OCI-LY1 (cell line): ENCODE data around the gene WSCD2.

Experiments
- H2AFZ ChIP-seq: fragments of 200-600 bp; sonication (generic), shearing (Covaris generic); 2 replicates; pipeline ENCODE4 v1.6.0; 2014; ENCODE audit warnings: antibody characterized with exemption, mild to moderate bottlenecking, low read length
- H3F3A ChIP-seq: fragments of 200-600 bp; sonication (generic), shearing (Covaris generic); 2 replicates; pipeline ENCODE4 v1.6.0; 2014; ENCODE audit warnings: mild to moderate bottlenecking, antibody characterized with exemption, low read length, moderate library complexity; ENCODE audit not compliant: insufficient read depth
- H3K27ac ChIP-seq: fragments of 200-600 bp; sonication (generic); 2 replicates; pipeline ENCODE4 v1.5.1; 2014; ENCODE audit warnings: low read length, mixed run types, mild to moderate bottlenecking, low read depth; ENCODE audit not compliant: poor library complexity, severe bottlenecking
- H3K27me3 ChIP-seq: fragments of 200-600 bp; sonication (generic); 2 replicates; pipeline ENCODE4 v1.6.0; 2014; ENCODE audit warnings: antibody characterized with exemption, mild to moderate bottlenecking, low read length, moderate library complexity; ENCODE audit not compliant: insufficient read depth
- H3K36me3 ChIP-seq: fragments of 200-600 bp; sonication (generic); 2 replicates; pipeline ENCODE4 v1.6.1; 2014; ENCODE audit warnings: mild to moderate bottlenecking, antibody characterized with exemption, low read length, moderate library complexity, mixed read lengths; ENCODE audit not compliant: insufficient read depth
- H3K4me1 ChIP-seq: fragments of 200-600 bp; sonication (generic); 2 replicates; pipeline ENCODE4 v1.5.1; 2014; ENCODE audit warnings: mild to moderate bottlenecking, low read length, moderate library complexity; ENCODE audit not compliant: insufficient read depth, severe bottlenecking
- H3K4me2 ChIP-seq: fragments of 200-600 bp; sonication (generic), shearing (Covaris generic); 2 replicates; pipeline ENCODE4 v1.6.1; 2014; ENCODE audit warnings: low read length
- H3K4me3 ChIP-seq: fragments of 200-600 bp; sonication (generic); 2 replicates; pipeline ENCODE4 v1.5.1; 2014; ENCODE audit warnings: low read length, low read depth, mild to moderate bottlenecking, mixed read lengths; ENCODE audit not compliant: poor library complexity, severe bottlenecking
- H3K79me2 ChIP-seq: fragments of 200-600 bp; shearing (Covaris generic); 2 replicates; pipeline ENCODE4 v1.6.1; 2016; ENCODE audit warnings: mixed run types, low read length, mixed read lengths; ENCODE audit not compliant: insufficient read depth
- H3K9ac ChIP-seq: fragments of 200-600 bp; sonication (generic), shearing (Covaris generic); 2 replicates; pipeline ENCODE4 v1.6.1; 2014; ENCODE audit warnings: mild to moderate bottlenecking, low read length, mixed read lengths
- H3K9me2 ChIP-seq: fragments of 200-600 bp; sonication (generic), shearing (Covaris generic); 2 replicates; pipeline ENCODE4 v1.6.1; 2014; ENCODE audit warnings: low read depth, mild to moderate bottlenecking, low read length, mixed read lengths
- H3K9me3 ChIP-seq: fragments of 200-600 bp; shearing (Covaris generic); 2 replicates; pipeline ENCODE4 v1.6.1; 2014; ENCODE audit warnings: low read length, mixed read lengths
- H4K20me1 ChIP-seq: fragments of 200-600 bp; sonication (generic), shearing (Covaris generic); 2 replicates; pipeline ENCODE4 v1.6.0; 2016; ENCODE audit warnings: mild to moderate bottlenecking, low read length; ENCODE audit not compliant: insufficient read depth
- EZH2 ChIP-seq: fragments of 200-600 bp; sonication (generic), shearing (Covaris generic); IDR thresholded peaks from 2 replicates; pipeline ENCODE4 v1.8.0; 2017; ENCODE audit warnings: borderline replicate concordance, mixed run types, mild to moderate bottlenecking, antibody characterized with exemption, low read length, moderate library complexity, mixed read lengths
- TF ChIP-seq, protein P1 (sequence below): fragments of 200-600 bp; sonication (generic), shearing (Covaris generic); IDR thresholded peaks from 2 replicates; pipeline ENCODE4 v1.5.1; 2017; ENCODE audit warnings: mild to moderate bottlenecking, antibody characterized with exemption, low read length, moderate library complexity, mixed read lengths

The WSCD2 gene

DNA sequence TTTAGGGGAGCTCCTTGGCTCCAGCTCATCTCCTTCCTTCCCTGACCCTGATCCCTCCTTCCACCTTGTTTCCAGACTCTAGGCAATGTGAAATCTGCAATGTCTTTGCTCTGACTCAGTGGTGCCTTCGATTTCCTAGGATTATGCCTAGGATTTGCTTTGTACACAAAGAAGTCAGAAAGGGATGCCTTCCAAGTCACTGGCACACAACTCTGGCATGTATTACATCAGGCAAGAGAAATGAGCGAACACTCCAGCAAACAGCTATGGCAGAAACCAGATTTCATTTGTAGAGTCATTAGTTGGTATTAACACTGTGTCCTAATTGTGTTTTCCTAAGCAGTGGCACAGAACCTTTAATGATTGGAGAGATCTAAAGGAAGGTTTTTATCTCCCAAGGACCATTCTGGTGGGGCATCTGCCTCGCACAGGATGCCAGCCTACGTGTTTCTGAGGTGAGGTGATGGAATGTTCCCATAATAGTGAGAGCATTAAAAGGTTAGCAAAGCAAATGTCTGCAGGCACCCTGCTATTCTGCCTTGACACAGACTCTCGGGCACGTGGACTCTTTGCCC, 84.9 kb downstream of the WSCD2 start:
- no peaks in the 10 kb centered on the region for H3K27me3 ChIP-seq
- H3K36me3 ChIP-seq, result no peaks in the 10 kb centered on the region
- no peaks in the 10 kb centered on the region for H3K9me3 ChIP-seq
- no peak overlapping the region for H2AFZ ChIP-seq
- H3K4me1 ChIP-seq, result no peaks in the 10 kb centered on the region
- H3K9me2 ChIP-seq, result no peaks in the 10 kb centered on the region
- H3K9ac ChIP-seq, result no peak overlapping the region
- no peak for TF ChIP-seq EZH2
- TF ChIP-seq, protein P1, sequence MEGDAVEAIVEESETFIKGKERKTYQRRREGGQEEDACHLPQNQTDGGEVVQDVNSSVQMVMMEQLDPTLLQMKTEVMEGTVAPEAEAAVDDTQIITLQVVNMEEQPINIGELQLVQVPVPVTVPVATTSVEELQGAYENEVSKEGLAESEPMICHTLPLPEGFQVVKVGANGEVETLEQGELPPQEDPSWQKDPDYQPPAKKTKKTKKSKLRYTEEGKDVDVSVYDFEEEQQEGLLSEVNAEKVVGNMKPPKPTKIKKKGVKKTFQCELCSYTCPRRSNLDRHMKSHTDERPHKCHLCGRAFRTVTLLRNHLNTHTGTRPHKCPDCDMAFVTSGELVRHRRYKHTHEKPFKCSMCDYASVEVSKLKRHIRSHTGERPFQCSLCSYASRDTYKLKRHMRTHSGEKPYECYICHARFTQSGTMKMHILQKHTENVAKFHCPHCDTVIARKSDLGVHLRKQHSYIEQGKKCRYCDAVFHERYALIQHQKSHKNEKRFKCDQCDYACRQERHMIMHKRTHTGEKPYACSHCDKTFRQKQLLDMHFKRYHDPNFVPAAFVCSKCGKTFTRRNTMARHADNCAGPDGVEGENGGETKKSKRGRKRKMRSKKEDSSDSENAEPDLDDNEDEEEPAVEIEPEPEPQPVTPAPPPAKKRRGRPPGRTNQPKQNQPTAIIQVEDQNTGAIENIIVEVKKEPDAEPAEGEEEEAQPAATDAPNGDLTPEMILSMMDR, result no peak
- H4K20me1 ChIP-seq, result no peaks in the 10 kb centered on the region
- H3K79me2 ChIP-seq, result no peaks in the 10 kb centered on the region
- H3F3A ChIP-seq, result no peaks in the 10 kb centered on the region
- H3K4me3 ChIP-seq, result no peak overlapping the region
- no peak overlapping the region for H3K27ac ChIP-seq
- no peak overlapping the region for H3K4me2 ChIP-seq

DNA sequence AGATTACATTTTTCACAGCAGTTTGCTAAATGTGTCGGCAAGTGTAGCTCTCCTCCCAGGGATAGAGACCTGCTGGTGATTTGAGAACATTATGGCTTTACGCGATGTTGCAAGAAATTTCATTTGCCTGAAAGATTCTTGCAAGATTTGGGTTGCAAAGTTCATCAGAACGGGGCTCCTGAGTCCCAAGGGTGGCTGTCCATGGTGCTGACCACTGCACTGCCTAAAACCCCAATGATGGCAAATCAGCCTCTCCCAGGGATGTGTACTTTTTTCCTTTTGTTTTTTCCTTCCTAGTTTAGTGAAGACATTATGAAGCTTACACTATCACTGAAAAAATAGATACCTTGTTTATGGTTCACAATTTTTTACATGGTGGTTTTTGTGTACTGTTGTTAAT, 85.4 kb downstream of the WSCD2 start:
- TF ChIP-seq, protein P1, result no peak
- TF ChIP-seq EZH2, result no peak
- H3K4me1 ChIP-seq, result no peaks in the 10 kb centered on the region
- no peaks in the 10 kb centered on the region for H3K9me2 ChIP-seq
- no peak overlapping the region for H3K27ac ChIP-seq
- H3K9ac ChIP-seq, result no peak overlapping the region
- H3K4me2 ChIP-seq, result no peak overlapping the region
- H3K27me3 ChIP-seq, result no peaks in the 10 kb centered on the region
- no peaks in the 10 kb centered on the region for H3K79me2 ChIP-seq
- no peaks in the 10 kb centered on the region for H3K36me3 ChIP-seq
- no peaks in the 10 kb centered on the region for H3F3A ChIP-seq
- H3K4me3 ChIP-seq, result no peak overlapping the region
- H2AFZ ChIP-seq, result no peak overlapping the region
- H3K9me3 ChIP-seq, result no peaks in the 10 kb centered on the region
- no peaks in the 10 kb centered on the region for H4K20me1 ChIP-seq

DNA sequence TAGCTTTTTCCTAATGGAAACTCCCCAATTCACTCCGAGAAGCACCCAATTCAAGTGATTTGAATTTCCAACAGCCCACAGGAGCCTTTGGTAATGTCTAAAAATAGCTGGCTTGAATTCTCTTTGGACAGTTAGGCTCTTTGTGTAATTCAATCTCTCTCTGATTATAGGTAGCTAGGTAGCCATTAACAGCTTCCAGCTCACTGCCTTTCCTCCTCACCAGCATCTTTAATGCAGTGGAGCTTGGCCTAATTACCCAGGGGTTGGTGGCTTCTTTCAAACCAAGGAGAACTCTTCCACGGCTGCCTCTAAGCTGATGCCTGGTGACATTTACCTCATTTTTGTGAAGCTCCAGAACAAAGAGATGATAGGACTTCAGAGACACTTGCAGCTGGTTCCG, 86.4 kb downstream of the WSCD2 start:
- no peaks in the 10 kb centered on the region for H3K27me3 ChIP-seq

More for the DNA sequence above, 86.4 kb downstream of the WSCD2 start:
- no peak overlapping the region for H3K4me2 ChIP-seq
- no peaks in the 10 kb centered on the region for H3K4me1 ChIP-seq
- H3K27ac ChIP-seq, result no peak overlapping the region
- no peak overlapping the region for H2AFZ ChIP-seq
- no peaks in the 10 kb centered on the region for H4K20me1 ChIP-seq
- H3F3A ChIP-seq, result no peaks in the 10 kb centered on the region
- no peaks in the 10 kb centered on the region for H3K79me2 ChIP-seq
- no peaks in the 10 kb centered on the region for H3K36me3 ChIP-seq
- H3K9me3 ChIP-seq, result no peaks in the 10 kb centered on the region
- no peak overlapping the region for H3K9ac ChIP-seq
- TF ChIP-seq, protein P1, result no peak
- TF ChIP-seq EZH2, result no peak
- no peaks in the 10 kb centered on the region for H3K9me2 ChIP-seq
- no peak overlapping the region for H3K4me3 ChIP-seq
